ENCODE results near the gene CASP4.
"Not testable (repeated sequence)": the region's sequence is repeated elsewhere in the genome, so short reads cannot be mapped to it uniquely, and the experiment has no call there.

CASP4 gene

DNA sequence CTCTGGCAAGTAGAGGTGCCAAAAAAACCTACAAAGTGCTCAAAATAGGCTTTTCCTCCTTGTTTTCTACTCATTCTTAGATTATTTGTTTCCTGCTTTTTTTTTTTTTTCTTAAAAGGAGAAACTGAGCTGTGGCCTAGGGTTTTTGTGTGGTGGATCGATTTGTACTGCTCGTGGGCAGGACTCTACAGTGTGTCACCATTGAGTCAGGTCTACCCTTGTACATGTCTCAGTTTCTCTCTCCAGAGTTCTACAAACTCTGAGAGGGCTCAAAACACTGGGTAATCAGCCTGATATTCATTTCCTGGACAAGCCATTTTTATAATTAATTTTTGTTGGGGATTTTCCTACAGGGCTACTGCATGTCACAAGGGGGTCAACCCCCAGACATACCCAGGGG lies 5.2 kb upstream of the CASP4 start:
- DNase-seq (ENCODE audit: low read depth): no peak
- TF ChIP-seq, protein P1, sequence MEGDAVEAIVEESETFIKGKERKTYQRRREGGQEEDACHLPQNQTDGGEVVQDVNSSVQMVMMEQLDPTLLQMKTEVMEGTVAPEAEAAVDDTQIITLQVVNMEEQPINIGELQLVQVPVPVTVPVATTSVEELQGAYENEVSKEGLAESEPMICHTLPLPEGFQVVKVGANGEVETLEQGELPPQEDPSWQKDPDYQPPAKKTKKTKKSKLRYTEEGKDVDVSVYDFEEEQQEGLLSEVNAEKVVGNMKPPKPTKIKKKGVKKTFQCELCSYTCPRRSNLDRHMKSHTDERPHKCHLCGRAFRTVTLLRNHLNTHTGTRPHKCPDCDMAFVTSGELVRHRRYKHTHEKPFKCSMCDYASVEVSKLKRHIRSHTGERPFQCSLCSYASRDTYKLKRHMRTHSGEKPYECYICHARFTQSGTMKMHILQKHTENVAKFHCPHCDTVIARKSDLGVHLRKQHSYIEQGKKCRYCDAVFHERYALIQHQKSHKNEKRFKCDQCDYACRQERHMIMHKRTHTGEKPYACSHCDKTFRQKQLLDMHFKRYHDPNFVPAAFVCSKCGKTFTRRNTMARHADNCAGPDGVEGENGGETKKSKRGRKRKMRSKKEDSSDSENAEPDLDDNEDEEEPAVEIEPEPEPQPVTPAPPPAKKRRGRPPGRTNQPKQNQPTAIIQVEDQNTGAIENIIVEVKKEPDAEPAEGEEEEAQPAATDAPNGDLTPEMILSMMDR (conservative IDR thresholded peaks at IDR 0.05; ENCODE audit: low read depth, low read length): no peak
- H3K4me3 ChIP-seq (ENCODE audit: low read length): no peak overlapping the region

- DNase-seq (ENCODE audit: low read depth); H3K4me3 ChIP-seq (ENCODE audit: low read length): not testable (repeated sequence)
Observed at GRCh38 chr11:104972924-104973323, 4.5 kb upstream of the CASP4 start.

GRCh38 chr11:104970756-104971155 lies 2.4 kb upstream of the CASP4 start:
- H3K4me3 ChIP-seq (ENCODE audit: low read length): no peak overlapping the region
- TF ChIP-seq, protein P1 (conservative IDR thresholded peaks at IDR 0.05; ENCODE audit: low read depth, low read length): no peak
- DNase-seq (ENCODE audit: low read depth): no peak

DNA sequence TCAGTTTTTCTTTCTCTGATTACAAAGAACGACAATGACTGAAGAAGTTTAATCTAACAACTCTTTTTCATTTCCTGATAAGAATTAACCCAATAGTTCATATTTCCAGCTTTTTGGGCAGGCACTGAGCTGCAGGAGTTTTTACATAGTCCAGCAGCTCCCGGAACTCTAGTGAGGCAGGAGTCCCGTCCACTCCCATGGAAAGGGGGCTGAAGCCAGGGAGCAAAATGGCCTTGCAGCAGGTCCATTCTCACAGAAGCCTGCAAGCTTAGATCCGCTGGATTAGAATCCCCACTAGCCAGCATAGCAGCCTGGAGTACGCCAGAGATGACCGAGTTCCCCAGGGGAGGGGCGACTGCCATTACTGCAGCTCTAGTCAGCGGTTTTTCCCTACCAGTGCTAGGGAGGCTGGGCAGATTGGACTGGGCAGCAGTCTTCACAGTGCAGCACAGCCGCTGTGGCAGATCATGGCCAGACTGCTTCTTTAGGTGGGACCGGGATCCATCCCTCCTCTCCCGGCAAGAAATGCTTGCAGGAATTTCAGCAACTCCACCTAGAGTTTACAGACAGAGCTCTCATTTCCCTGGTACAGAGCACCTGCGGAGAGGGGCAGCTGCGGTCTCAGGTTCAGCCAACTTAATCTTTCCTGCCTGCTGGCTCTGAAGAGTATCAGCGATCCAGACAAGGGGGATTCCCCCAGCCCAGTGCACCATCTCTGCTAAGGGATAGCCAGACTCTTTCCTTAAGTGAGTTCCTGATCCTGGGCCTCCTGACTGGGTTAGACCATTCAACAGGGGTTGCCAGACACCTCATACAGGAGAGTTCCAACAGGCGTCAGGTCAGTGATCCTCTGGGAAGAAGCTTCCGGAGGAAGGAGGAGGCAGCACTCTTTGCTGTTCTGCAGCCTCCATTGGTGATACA lies 742 bp upstream of the CASP4 start:
- no peak for DNase-seq (ENCODE audit: low read depth)
- H3K4me3 ChIP-seq (ENCODE audit: low read length): peak overlapping the region; percentile 55
- TF ChIP-seq, protein P1 (conservative IDR thresholded peaks at IDR 0.05; ENCODE audit: low read depth, low read length): no peak

DNA sequence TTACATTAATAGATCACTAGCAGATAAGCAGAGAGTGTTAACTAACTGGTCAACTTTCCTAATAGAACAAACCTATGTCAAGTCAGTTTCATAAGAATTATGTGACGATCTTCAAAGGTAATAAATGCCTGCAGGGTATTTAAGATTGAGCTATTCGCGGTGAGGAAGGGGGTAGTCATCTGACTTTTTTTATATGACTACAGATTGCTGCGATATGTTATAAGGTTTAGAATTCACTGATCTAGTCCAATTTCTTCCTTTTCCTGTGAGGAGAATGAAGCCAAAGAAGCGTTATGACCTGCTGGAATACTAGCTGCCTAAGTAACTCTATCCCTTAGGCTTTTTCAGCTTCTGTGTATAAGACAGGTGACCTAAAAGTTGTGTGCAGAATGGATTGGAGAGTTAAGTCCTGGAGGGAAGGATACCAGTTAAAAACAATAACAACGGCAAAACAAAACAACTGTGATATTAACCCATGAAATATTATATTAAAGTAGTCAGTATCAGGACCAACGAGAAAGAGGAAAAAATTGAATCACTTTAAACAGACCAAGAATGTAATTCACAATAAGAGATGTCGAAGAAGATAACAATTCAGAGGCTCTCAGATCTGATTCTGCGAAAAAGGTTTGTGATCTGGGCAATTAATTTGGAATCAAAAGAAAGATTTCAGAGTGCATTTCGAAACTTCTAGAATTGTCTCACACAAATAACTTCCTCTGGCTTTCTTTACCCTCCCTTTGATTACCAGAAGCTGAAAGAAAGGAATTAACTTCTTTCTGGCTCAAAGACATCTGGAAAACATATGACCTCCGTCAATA lies 630 bp downstream of the CASP4 start:
- TF ChIP-seq, protein P1 (conservative IDR thresholded peaks at IDR 0.05; ENCODE audit: low read depth, low read length): no peak
- no peak for DNase-seq (ENCODE audit: low read depth)
- H3K4me3 ChIP-seq (ENCODE audit: low read length): peak overlapping the region; percentile 55

GRCh38 chr11:104965735-104966134 lies 2.6 kb downstream of the CASP4 start:
- TF ChIP-seq, protein P1 (conservative IDR thresholded peaks at IDR 0.05; ENCODE audit: low read depth, low read length): no peak
- no peak for DNase-seq (ENCODE audit: low read depth)
- H3K4me3 ChIP-seq (ENCODE audit: low read length): no peak overlapping the region

DNA sequence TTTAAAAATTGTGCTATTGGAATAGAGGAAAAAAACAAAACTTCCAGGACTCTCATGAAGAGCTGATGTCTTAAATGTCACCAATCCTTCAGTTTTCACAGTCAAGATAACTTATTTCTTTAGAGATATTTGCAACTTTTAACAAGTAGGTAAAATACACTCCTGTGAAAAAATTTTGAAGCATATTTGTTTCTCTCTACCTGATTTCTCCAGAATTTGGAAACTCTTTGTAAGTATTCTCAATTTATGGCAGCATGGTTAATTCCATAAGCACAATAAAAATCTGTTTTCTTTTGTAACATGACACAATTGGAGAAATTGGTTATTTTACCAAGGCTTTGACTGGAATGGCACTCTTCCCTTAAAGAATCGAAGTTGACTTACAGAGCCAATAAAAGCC lies 4.1 kb downstream of the CASP4 start:
- H3K4me3 ChIP-seq (ENCODE audit: low read length): no peak overlapping the region
- TF ChIP-seq, protein P1 (conservative IDR thresholded peaks at IDR 0.05; ENCODE audit: low read depth, low read length): no peak
- no peak for DNase-seq (ENCODE audit: low read depth)

Measured in retinal pigment epithelial cell (primary cell).